ENCODE data around the gene ALG1. TPM values are rescaled to one million over a fixed set of nuclear protein-coding genes. Genes with fewer than 3 reads are reported as not detected.
"Not testable (repeated sequence)": the region's sequence is repeated elsewhere in the genome, so short reads cannot be mapped to it uniquely, and the experiment has no call there.

Gene ALG1
- total RNA-seq, 6 experiments from 2014 or later, result 43.5 to 51.3 (median 47.4) TPM

DNA sequence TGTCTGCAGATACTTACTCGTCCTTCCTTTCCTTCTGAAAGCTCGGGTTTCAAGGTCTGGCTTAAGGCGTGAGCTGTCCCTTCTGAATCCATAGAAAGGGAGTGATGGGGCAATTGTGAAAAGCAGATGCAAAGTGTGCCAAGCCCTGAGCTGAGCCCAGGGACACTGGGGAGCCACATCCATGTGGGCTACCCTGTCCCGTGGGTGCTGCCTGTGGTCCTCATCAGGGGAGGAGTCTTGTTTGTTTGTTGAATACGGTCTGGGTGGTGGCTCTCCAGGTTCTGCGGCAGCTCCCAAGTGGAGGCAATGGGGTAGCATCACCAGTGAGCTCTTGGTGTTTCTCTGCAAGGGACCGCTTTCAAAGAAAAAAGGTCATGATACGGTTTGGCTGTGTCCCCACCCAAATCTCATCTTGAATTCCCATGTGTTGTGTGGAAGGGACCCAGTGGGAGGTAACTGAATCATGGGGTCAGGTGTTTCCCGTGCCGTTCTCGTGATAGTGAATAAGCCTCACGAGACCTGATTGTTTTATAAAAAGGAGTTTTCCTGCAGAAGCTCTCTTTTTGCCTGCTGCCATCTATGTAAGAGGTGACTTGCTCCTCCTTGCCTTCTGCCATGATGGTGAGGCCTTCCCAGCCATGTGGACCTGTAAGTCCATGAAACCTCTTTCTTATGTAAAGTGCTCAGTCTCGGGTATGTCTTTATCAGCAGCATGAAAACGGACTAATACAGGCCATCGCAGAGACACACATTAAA lies 1.0 kb upstream of the ALG1 start:
- DNase-seq, result no peak
- H3K4me3 Mint-ChIP-seq, result peak overlapping the region; percentile 98
- H3K36me3 Mint-ChIP-seq (ENCODE audit: low read depth), result peaks cover 11% of the 10 kb centered on the region; the same call in 1 of the 2 replicates
- no peaks in the 10 kb centered on the region for H3K9me3 Mint-ChIP-seq
- H3K4me1 Mint-ChIP-seq (ENCODE audit: low read depth), result peaks cover 23% of the 10 kb centered on the region
- peaks cover 12% of the 10 kb centered on the region for H3K27me3 Mint-ChIP-seq (ENCODE audit: insufficient read depth)
- TF ChIP-seq, protein P1, sequence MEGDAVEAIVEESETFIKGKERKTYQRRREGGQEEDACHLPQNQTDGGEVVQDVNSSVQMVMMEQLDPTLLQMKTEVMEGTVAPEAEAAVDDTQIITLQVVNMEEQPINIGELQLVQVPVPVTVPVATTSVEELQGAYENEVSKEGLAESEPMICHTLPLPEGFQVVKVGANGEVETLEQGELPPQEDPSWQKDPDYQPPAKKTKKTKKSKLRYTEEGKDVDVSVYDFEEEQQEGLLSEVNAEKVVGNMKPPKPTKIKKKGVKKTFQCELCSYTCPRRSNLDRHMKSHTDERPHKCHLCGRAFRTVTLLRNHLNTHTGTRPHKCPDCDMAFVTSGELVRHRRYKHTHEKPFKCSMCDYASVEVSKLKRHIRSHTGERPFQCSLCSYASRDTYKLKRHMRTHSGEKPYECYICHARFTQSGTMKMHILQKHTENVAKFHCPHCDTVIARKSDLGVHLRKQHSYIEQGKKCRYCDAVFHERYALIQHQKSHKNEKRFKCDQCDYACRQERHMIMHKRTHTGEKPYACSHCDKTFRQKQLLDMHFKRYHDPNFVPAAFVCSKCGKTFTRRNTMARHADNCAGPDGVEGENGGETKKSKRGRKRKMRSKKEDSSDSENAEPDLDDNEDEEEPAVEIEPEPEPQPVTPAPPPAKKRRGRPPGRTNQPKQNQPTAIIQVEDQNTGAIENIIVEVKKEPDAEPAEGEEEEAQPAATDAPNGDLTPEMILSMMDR (IDR thresholded peaks at IDR 0.05), result no peak
- H3K27ac Mint-ChIP-seq, result peak overlapping the region; percentile 97; the same call in 1 of the 2 replicates

DNA sequence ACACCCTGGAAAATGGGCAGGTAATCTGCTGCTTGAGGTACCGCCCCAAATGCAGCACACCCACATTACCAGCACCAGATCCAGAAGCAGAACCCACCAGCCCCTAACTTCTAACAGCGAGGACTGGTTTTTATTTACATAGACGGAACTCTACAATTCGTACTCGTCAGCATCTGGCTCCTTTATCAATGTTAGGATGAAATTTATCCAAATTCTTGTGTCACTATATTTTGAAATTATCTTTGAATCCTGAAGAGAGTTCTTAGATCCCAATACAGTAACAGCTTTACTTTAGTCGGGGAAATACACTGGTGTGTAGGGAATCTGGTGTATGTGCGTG lies 332 bp upstream of the ALG1 start:
- TF ChIP-seq, protein P1 (IDR thresholded peaks at IDR 0.05), result no peak
- peak overlapping the region; percentile 97 for H3K27ac Mint-ChIP-seq
- H3K36me3 Mint-ChIP-seq (ENCODE audit: low read depth), result peaks cover 11% of the 10 kb centered on the region; the same call in 1 of the 2 replicates
- peaks cover 6% of the 10 kb centered on the region for H3K27me3 Mint-ChIP-seq (ENCODE audit: insufficient read depth)
- peak overlapping the region; percentile 98 for H3K4me3 Mint-ChIP-seq
- no peak for DNase-seq
- H3K9me3 Mint-ChIP-seq, result no peaks in the 10 kb centered on the region
- peaks cover 23% of the 10 kb centered on the region for H3K4me1 Mint-ChIP-seq (ENCODE audit: low read depth)

DNA sequence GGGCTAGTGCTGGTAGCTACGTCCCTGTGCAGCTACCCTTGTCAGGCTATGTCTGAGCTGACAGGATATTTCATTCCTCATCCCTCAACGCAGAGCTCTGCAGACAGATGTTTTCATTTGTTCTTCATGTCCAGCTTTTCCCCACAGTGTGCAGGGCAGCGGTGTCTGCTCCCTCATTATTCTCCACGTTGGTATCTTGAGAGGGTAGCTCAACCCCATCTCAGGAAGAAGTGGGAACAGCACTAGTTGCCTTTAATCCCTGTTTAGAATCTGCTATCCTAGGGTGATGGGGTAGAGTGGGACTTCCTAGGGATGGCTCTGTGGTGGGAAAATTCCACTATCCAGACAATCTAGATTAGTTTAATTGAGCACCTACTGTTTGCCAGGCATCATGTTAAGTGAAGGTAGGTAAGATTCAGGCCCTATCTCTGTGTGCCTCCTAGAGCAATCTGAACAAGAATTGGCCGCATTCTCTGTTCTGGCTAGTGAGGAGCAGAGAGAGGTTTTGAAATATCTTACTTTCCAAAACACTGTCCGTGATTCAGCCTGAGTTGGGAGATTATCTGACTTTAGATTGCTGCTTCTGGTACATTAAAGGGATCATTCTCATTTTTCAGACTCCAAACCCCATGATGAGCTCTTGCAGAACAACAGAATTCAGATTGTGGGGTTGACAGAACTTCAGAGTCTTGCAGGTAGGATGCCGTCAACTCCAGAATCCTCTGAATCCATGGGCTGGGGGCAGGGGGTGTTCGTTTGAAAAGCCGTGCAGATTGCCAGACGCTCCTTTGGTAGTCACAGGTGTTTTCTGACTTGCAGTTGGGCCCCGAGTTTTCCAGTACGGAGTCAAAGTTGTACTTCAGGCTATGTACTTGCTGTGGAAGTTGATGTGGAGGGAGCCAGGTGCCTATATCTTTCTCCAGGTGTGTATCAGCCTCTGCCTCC lies 963 bp downstream of the ALG1 start:
- H3K27me3 Mint-ChIP-seq (ENCODE audit: insufficient read depth), result peaks cover 2% of the 10 kb centered on the region
- no peaks in the 10 kb centered on the region for H3K9me3 Mint-ChIP-seq
- TF ChIP-seq, protein P1 (IDR thresholded peaks at IDR 0.05), result no peak
- peaks cover 23% of the 10 kb centered on the region for H3K4me1 Mint-ChIP-seq (ENCODE audit: low read depth)
- H3K27ac Mint-ChIP-seq, result peak overlapping the region; percentile 97
- peak overlapping the region; percentile 98 for H3K4me3 Mint-ChIP-seq
- peaks cover 11% of the 10 kb centered on the region; the same call in 1 of the 2 replicates for H3K36me3 Mint-ChIP-seq (ENCODE audit: low read depth)
- DNase-seq, result no peak

DNA sequence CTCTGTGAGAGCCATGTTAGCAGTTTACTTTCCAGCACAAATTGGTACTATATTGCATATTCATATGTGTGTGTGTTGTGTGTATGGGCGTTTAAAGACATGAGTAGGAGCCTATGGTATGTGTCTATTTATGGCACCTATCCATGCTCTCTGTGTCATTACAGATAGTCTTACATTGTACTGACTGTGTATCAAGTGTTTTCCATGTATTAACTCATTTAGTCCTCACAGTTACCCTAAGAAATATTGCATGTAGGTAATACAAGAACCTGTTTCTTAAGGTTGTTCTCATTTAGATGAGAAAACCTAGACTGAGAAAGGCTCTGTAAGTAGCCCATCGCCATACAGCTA lies 1.6 kb downstream of the ALG1 start:
- H3K9me3 Mint-ChIP-seq, result no peaks in the 10 kb centered on the region
- H3K36me3 Mint-ChIP-seq (ENCODE audit: low read depth), result peaks cover 11% of the 10 kb centered on the region; the same call in 1 of the 2 replicates
- peak; percentile 35 for DNase-seq
- TF ChIP-seq, protein P1 (IDR thresholded peaks at IDR 0.05), result no peak
- peaks cover 2% of the 10 kb centered on the region for H3K27me3 Mint-ChIP-seq (ENCODE audit: insufficient read depth)
- H3K4me1 Mint-ChIP-seq (ENCODE audit: low read depth), result peaks cover 23% of the 10 kb centered on the region
- peak overlapping the region; percentile 97 for H3K27ac Mint-ChIP-seq
- peak overlapping the region; percentile 98 for H3K4me3 Mint-ChIP-seq

DNA sequence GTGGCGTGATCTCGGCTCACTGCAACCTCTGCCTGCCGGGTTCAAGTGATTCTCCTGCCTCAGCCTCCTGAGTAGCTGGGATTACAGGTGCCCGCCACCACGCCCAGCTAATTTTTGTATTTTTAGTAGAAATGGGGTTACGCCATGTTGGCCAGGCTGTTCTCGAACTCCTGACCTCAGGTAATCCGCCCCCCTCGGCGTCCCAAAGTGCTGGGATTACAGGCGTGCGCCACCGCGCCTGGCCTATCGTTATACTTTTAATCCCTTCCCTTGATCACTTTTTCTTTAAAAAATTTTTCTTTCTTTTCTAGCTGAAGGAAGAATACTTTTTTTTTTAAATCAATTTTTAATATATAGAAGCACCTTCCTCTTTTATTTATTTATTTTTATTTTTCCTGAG lies 2.1 kb downstream of the ALG1 start:
- H3K27me3 Mint-ChIP-seq (ENCODE audit: insufficient read depth); H3K27ac Mint-ChIP-seq; H3K9me3 Mint-ChIP-seq; DNase-seq; H3K4me3 Mint-ChIP-seq: not testable (repeated sequence)
- peaks cover 23% of the 10 kb centered on the region for H3K4me1 Mint-ChIP-seq (ENCODE audit: low read depth)
- peaks cover 11% of the 10 kb centered on the region; the same call in 1 of the 2 replicates for H3K36me3 Mint-ChIP-seq (ENCODE audit: low read depth)

All from HFFc6 (cell line).